Stimulated activated CD4-positive, alpha-beta T cell treated with anti-CD3 and anti-CD28 coated beads, Interleukin-1b, Interleukin-23, amount 100 ng/mL, for 48 hours (primary cell): ENCODE measurements around the gene NFIC.
A peak's percentile ranks its signal among the peaks of the same experiment; 100 is the strongest.
"Not testable (repeated sequence)": the region's sequence is repeated elsewhere in the genome, so short reads cannot be mapped to it uniquely, and the experiment has no call there.

Source experiments
- DNase-seq: peaks from one replicate; pipeline ENCODE4 v3.0.0-alpha.2; 2020

NFIC gene

GRCh38 chr19:3338541-3339181 is 27.7 kb upstream of the NFIC start:
- DNase-seq: peak; percentile 19

DNA sequence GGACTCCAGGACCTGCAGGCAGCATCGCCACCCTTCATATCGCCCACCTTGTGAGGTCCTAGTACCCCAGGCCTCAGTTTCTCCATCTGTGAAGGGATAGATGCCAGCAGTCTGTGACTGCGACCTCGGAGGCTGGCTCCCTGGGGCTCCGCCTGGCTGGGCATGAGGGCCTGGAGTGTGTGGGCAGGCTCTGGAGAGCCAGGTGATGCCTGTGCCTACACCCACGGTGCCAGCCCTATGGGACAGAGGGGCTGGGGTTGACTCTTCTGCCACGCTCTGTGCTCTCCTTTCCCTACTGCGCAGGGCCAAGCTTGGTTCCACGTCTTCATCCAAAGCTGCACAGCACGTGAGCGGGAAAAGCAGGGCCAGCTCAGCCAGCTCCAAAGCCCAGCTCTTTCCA is 26.0 kb upstream of the NFIC start:
- no peak for DNase-seq

DNA sequence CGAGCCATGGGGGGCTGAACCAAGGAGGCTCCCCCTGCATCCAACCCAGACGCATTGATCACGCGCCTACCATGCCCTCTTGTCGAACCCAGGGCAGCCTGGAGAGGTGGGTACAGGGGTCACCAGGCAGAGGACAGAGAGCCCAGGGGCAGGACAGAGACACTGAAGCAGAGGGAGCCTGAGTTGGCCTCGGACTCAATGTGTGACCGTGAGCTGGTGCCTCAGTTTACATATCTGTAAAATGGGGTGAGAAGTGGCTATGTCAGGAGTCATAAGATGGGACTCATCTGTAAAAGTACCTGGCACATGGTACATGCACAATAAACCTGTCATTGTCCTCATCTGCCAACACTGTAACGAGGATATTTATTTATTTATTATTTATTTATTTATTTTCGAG is 24.1 kb upstream of the NFIC start:
- no peak for DNase-seq

- DNase-seq: not testable (repeated sequence)
Measured at GRCh38 chr19:3342962-3343361, 23.4 kb upstream of the NFIC start.

DNA sequence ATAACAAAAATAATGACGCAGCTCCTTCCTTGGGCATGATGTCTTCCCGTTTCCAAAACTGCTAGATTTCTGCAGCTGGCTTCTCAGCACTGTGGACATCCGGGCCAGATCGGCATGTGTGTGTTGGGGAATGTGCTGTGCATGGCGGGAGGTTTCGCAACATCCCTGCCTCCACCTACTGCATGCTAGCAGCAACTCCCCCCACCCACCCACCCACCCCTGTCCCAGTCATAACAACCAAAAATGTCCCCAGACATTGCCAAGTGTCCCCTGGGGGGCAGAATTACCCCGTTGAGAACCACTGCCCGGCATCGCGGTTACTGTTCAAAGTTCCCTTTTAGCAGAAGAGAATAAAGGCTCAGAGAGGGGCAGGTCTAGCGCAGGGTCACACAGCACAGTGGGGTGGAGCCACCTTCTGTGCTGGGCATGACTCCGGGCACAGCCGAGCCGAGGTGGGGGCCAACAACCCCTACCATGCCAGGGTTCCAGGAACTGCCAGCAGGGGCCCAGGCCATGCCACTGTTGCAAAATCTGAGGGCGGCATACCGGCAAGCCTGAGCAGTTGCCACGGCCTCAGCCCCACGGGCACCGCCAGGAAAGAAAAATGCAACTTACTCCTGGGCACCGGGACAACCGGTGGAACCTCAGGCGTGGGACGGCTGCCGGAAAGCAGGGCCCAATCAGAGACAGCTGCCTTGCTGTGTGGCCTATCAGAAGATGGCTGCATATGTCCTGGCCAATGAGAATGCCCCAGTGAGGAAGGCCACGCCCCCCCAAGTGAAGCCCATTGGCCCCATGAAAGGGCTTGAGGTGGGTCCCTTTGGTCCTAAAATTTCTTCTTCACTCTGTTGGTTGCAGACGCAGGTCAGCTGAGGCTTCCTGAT is 22.5 kb upstream of the NFIC start:
- DNase-seq: peak; percentile 54

DNA sequence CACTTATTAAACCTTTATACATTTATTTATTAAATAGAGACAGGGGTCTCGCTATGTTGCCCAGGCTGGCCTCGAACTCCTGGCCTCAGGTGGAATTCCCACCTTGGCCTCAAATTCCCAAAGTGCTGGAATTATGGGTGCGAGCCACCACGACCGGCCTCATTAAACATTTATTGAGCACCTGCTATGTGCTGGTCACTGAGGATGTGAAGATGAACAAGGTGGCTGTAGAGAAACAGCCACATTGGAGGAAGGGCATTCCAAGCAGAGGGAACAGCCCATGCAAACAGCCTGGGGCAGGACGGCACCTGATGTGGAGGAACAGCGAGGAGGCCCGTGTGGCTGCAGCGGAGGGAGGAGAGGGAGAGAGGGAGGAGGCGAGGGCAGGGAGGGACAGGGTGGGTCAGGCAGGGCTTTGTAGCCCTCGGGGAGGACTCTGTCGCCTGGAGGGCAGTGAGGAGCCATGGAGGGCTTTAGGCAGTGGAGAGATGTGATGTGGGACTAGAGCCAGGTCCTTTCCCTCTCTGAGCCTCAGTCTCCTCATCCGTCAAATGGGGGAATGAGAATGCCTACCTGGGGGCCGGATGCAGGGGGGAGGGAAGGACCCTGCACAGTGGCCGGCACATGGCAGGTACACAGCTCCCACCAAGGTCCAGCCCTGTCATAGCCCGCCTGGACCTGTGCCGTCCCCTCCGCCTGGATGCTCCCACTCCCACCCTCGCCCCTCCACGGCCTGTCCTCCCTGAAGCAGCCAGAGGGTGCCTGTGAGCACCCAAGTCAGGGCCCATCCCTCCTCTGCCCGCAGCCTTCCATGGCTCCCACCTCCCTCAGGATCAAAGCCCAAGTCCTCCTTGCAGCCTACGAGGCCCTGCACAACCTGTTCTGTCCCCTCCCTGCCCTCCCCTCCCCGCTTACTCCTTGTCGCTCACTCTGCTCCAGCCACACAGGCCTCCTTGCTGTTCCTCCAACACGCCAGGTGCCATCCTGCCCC is 21.5 kb upstream of the NFIC start:
- no peak for DNase-seq

GRCh38 chr19:3345850-3346460 is 20.4 kb upstream of the NFIC start:
- no peak for DNase-seq

- no peak for DNase-seq
Measured at GRCh38 chr19:3346677-3347353, 19.6 kb upstream of the NFIC start.

GRCh38 chr19:3348042-3348441 is 18.3 kb upstream of the NFIC start:
- DNase-seq: no peak

GRCh38 chr19:3348469-3348868 is 17.9 kb upstream of the NFIC start:
- not testable (repeated sequence) for DNase-seq

GRCh38 chr19:3350014-3350663 is 16.2 kb upstream of the NFIC start:
- DNase-seq: no peak

DNA sequence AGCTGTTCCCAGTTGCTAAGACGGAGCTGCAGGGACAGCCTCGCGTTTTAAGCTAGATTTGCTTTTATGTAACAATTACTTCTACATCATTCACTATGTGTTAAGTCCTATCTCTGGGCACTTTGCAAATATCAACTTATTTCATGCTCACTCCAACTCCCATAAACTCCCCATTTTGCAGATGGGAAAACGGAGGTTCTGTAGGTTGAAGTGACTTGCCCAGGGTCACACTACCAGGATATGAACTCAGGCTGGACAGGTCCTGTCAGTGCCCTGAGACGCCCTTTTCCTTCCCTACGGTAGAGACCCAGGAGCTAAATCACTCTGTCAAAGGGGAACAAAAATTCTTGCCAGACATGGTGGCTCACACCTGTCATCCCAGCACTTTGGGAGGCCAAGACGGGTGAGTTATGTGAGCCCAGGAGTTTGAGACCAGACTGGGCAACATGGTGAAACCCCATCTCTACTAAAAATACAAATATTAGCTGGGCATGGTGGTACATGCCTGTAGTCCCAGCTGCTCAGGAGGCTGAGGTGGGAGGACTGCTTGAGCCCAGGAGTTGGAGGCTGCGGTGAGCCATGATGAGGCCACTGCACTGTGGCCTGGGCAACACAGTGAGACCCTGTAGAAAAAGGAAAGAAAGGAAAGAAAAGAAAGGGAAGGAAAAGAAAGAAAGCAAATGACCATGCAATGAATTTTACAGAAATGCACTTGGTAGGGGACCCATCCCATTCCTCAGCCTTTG is 14.5 kb upstream of the NFIC start:
- DNase-seq: no peak

GRCh38 chr19:3353493-3353892 is 12.9 kb upstream of the NFIC start:
- no peak for DNase-seq

GRCh38 chr19:3356805-3357204 is 9.6 kb upstream of the NFIC start:
- DNase-seq: no peak

DNA sequence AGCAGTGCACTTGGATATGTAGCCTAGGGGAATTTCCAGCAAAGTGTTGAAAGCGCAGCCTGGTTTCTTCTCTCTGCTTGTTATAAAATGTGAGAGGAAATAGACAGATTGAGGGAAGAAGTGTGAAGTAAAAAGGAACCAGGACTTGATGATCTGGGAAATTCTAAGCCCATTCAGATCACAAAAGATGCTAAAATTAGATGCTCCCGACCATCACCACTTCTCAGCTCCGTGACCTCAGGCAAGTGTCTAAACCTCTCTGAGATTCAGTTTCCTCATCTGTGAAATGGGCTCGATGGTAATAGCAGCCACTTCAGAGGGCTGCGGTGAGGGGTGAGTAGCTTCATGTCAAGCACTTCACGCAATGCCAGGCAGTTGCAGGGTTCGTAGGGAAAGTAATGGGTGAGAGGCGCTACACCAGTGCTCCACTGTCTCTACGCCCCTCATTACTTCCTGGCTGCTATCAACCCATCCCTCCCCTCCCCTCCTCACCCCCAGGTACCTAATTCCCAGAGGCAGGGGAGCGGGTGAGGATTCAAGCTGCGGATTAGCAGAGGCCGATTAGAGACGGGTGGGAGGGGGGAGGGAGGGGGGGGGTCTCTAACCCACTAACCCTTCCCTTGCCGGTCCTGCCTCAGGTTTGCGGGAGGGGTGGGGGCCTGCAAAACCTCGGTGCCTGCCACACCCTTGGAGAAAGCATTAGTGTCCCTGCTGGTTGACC is 9.0 kb upstream of the NFIC start:
- no peak for DNase-seq

GRCh38 chr19:3357992-3358688 is 8.2 kb upstream of the NFIC start:
- no peak for DNase-seq

GRCh38 chr19:3358689-3359014 is 7.7 kb upstream of the NFIC start:
- no peak for DNase-seq

DNA sequence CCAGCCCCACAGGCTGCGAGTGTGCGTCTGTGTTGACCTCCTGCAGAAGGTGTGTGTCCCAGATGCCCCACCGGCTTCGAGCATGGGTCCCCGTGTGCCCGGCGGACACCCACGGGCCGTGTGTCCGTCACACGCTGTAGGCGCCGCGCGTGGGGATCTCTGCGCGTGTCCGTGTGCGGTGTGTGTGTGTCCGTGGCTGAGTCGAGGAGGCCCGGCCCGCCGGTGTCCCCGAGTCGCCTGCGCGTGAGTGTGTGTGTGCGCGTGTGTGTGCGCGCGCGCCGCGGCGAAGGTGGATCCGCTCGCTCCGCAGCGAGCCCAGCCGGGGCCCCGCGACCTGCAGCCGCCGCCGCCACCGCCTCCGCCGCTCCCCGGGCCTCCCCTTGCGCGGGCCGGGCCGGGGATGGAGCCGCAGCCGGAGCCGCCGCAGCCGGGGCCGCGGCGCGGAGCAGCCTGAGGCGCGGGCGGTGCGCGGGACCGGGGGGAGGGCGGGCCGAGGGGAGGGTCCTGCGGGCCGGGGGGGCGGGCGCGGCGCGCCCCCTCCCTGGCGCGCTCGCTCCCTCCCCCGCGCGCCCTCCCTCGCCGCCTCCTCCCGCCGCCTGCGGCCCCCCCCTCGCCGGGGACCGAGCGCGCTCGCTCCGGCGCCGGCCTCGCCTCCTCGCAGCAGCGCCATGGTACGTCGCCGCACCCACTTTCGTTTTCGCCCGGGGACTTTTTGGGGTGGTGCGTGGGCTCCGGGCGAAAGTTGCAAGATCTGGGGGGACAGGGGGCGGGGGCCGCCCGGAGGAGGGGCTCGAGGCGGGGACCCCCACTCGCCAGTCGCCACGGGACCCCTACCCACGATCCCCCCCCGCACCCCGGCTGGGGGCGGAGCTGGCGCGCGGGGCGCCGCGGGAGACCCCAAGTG is 7.1 kb upstream of the NFIC start:
- peak; percentile 34 for DNase-seq
